ENCODE measurements around the gene FZD10.

The FZD10 gene

GRCh38 chr12:130142736-130143135 lies 19.5 kb upstream of the FZD10 start:
- Histone ChIP-seq H3K9ac (ENCODE audit: low read length) (no peak overlapping the region), H2AFZ (ENCODE audit: low read length) (no peak overlapping the region), H4K20me1 (ENCODE audit: insufficient read depth, low read length) (no peaks in the 10 kb centered on the region), H3F3A (ENCODE audit: insufficient read depth, low read length) (no peaks in the 10 kb centered on the region), H3K4me1 (ENCODE audit: insufficient read depth, low read length, severe bottlenecking) (no peaks in the 10 kb centered on the region), H3K9me2 (ENCODE audit: low read depth, low read length) (no peaks in the 10 kb centered on the region), H3K36me3 (ENCODE audit: insufficient read depth, low read length) (no peaks in the 10 kb centered on the region), H3K27ac (ENCODE audit: low read depth, low read length, poor library complexity, severe bottlenecking) (no peak overlapping the region), H3K79me2 (ENCODE audit: insufficient read depth, low read length) (no peaks in the 10 kb centered on the region), H3K4me2 (ENCODE audit: low read length) (no peak overlapping the region), H3K9me3 (ENCODE audit: low read length) (no peaks in the 10 kb centered on the region), H3K4me3 (ENCODE audit: low read depth, low read length, poor library complexity, severe bottlenecking) (no peak overlapping the region), H3K27me3 (ENCODE audit: insufficient read depth, low read length) (no peaks in the 10 kb centered on the region)
- TF ChIP-seq EZH2 (IDR thresholded peaks at IDR 0.05; ENCODE audit: borderline replicate concordance, low read length), result no peak
- no peak for TF ChIP-seq CTCF (IDR thresholded peaks at IDR 0.05; ENCODE audit: low read length)

GRCh38 chr12:130143136-130143535 lies 19.1 kb upstream of the FZD10 start:
- Histone ChIP-seq H3F3A (ENCODE audit: insufficient read depth, low read length) (no peaks in the 10 kb centered on the region), H3K4me2 (ENCODE audit: low read length) (no peak overlapping the region), H3K4me3 (ENCODE audit: low read depth, low read length, poor library complexity, severe bottlenecking) (no peak overlapping the region), H3K4me1 (ENCODE audit: insufficient read depth, low read length, severe bottlenecking) (no peaks in the 10 kb centered on the region), H3K79me2 (ENCODE audit: insufficient read depth, low read length) (no peaks in the 10 kb centered on the region), H3K9me2 (ENCODE audit: low read depth, low read length) (no peaks in the 10 kb centered on the region), H3K27me3 (ENCODE audit: insufficient read depth, low read length) (no peaks in the 10 kb centered on the region), H2AFZ (ENCODE audit: low read length) (no peak overlapping the region), H4K20me1 (ENCODE audit: insufficient read depth, low read length) (no peaks in the 10 kb centered on the region), H3K36me3 (ENCODE audit: insufficient read depth, low read length) (no peaks in the 10 kb centered on the region), H3K27ac (ENCODE audit: low read depth, low read length, poor library complexity, severe bottlenecking) (no peak overlapping the region), H3K9me3 (ENCODE audit: low read length) (no peaks in the 10 kb centered on the region), H3K9ac (ENCODE audit: low read length) (no peak overlapping the region)
- TF ChIP-seq EZH2 (IDR thresholded peaks at IDR 0.05; ENCODE audit: borderline replicate concordance, low read length) (no peak), CTCF (IDR thresholded peaks at IDR 0.05; ENCODE audit: low read length) (no peak)

- Histone ChIP-seq H3K4me2 (ENCODE audit: low read length) (no peak overlapping the region), H3K36me3 (ENCODE audit: insufficient read depth, low read length) (no peaks in the 10 kb centered on the region), H3F3A (ENCODE audit: insufficient read depth, low read length) (no peaks in the 10 kb centered on the region), H3K9me2 (ENCODE audit: low read depth, low read length) (no peaks in the 10 kb centered on the region), H3K27ac (ENCODE audit: low read depth, low read length, poor library complexity, severe bottlenecking) (no peak overlapping the region), H3K79me2 (ENCODE audit: insufficient read depth, low read length) (no peaks in the 10 kb centered on the region), H3K9me3 (ENCODE audit: low read length) (no peaks in the 10 kb centered on the region), H3K4me1 (ENCODE audit: insufficient read depth, low read length, severe bottlenecking) (no peaks in the 10 kb centered on the region), H3K4me3 (ENCODE audit: low read depth, low read length, poor library complexity, severe bottlenecking) (no peak overlapping the region), H4K20me1 (ENCODE audit: insufficient read depth, low read length) (no peaks in the 10 kb centered on the region), H3K27me3 (ENCODE audit: insufficient read depth, low read length) (no peaks in the 10 kb centered on the region), H2AFZ (ENCODE audit: low read length) (no peak overlapping the region), H3K9ac (ENCODE audit: low read length) (no peak overlapping the region)
- TF ChIP-seq CTCF (IDR thresholded peaks at IDR 0.05; ENCODE audit: low read length) (no peak), EZH2 (IDR thresholded peaks at IDR 0.05; ENCODE audit: borderline replicate concordance, low read length) (no peak)
These were observed 18.0 kb upstream of the FZD10 start for GRCh38 chr12:130144256-130144655.

Data from OCI-LY1 (cell line).